Liver (tissue), 9 donors: ENCODE measurements around the gene DIO3. TPM values are rescaled to one million over a fixed set of nuclear protein-coding genes. Genes with fewer than 3 reads are reported as not detected.

Source experiments
- DNase-seq: peaks from one replicate; pipeline ENCODE4 v3.0.0-alpha.2; 2017; ENCODE audit warnings: low spot score
- H3K27ac ChIP-seq, 2 donors: one replicate each; pipeline ENCODE4 v1.7.0; 2013; ENCODE audit warnings: inconsistent platforms in 2 of 2, low read length in 2 of 2, control low read depth in 1 of 2, low read depth in 1 of 2, mild to moderate bottlenecking in 1 of 2
- H3K27me3 ChIP-seq, 4 donors: one replicate each; pipeline versions ENCODE4 v1.6.1 to v1.7.0; 2013; ENCODE audit warnings: low read length in 3 of 4, inconsistent platforms in 1 of 4, mild to moderate bottlenecking in 1 of 4, moderate library complexity in 1 of 4; ENCODE audit not compliant: control insufficient read depth in 4 of 4, insufficient read depth in 4 of 4
- H3K36me3 ChIP-seq, 4 donors: one replicate each; pipeline versions ENCODE4 v1.6.1 to v1.7.0; 2013; ENCODE audit warnings: low read length in 3 of 4, mild to moderate bottlenecking in 3 of 4, low read depth in 1 of 4, moderate library complexity in 1 of 4; ENCODE audit not compliant: control insufficient read depth in 4 of 4, insufficient read depth in 3 of 4
- H3K4me1 ChIP-seq, 4 donors: one replicate each; pipeline versions ENCODE4 v1.6.1 to v1.7.0; 2013; ENCODE audit warnings: low read length in 3 of 4, mild to moderate bottlenecking in 3 of 4, moderate library complexity in 1 of 4; ENCODE audit not compliant: control insufficient read depth in 4 of 4, insufficient read depth in 4 of 4
- H3K4me3 ChIP-seq, 3 donors: one replicate each; pipeline versions ENCODE4 v1.6.1 to v1.7.0; 2013; ENCODE audit warnings: low read length in 3 of 3, control low read depth in 1 of 3, low read depth in 1 of 3, mild to moderate bottlenecking in 1 of 3
- H3K9ac ChIP-seq, 2 donors: one replicate each; pipeline ENCODE4 v1.7.0; 2013; ENCODE audit warnings: low read length in 2 of 2, mild to moderate bottlenecking in 2 of 2, moderate library complexity in 2 of 2, control low read depth in 1 of 2, low read depth in 1 of 2
- H3K9me3 ChIP-seq, 4 donors: one replicate each; pipeline versions ENCODE4 v1.6.1 to v1.7.0; 2013; ENCODE audit warnings: low read length in 3 of 4; ENCODE audit not compliant: control insufficient read depth in 4 of 4
- EGR1 ChIP-seq, 2 donors: IDR thresholded peaks; 2 replicates each; pipeline ENCODE4 v1.6.1; 2016 to 2018; ENCODE audit warnings: antibody characterized with exemption in 2 of 2, low read depth in 2 of 2
- FOXA1 ChIP-seq: IDR thresholded peaks from 2 replicates; pipeline ENCODE4 v1.6.1; 2016; ENCODE audit warnings: antibody characterized with exemption
- FOXA2 ChIP-seq: IDR thresholded peaks from 2 replicates; pipeline ENCODE4 v1.6.1; 2016; ENCODE audit warnings: antibody characterized with exemption
- GABPA ChIP-seq, 2 donors: IDR thresholded peaks in 1 of 2; conservative IDR thresholded peaks in 1 of 2; 2 replicates each; pipeline ENCODE4 v1.6.1; 2016; ENCODE audit warnings: antibody characterized with exemption in 2 of 2, mild to moderate bottlenecking in 1 of 2, moderate library complexity in 1 of 2
- HNF4A ChIP-seq, 2 donors: conservative IDR thresholded peaks; 2 replicates each; pipeline ENCODE4 v1.6.1; 2016; ENCODE audit warnings: antibody characterized with exemption in 2 of 2, mild to moderate bottlenecking in 2 of 2
- HNF4G ChIP-seq: IDR thresholded peaks from 2 replicates; pipeline ENCODE4 v1.6.1; 2016; ENCODE audit warnings: antibody characterized with exemption
- JUND ChIP-seq, 2 donors: IDR thresholded peaks; 2 replicates each; pipeline ENCODE4 v1.6.1; 2016; ENCODE audit warnings: antibody characterized with exemption in 2 of 2
- NR2F2 ChIP-seq: IDR thresholded peaks from 2 replicates; pipeline ENCODE4 v1.6.1; 2016; ENCODE audit warnings: antibody characterized with exemption
- RAD21 ChIP-seq, 2 donors: IDR thresholded peaks; 2 replicates each; pipeline ENCODE4 v1.6.1; 2016; ENCODE audit warnings: antibody characterized with exemption in 2 of 2, mild to moderate bottlenecking in 2 of 2
- RXRA ChIP-seq, 2 donors: IDR thresholded peaks; 2 replicates each; pipeline ENCODE4 v1.6.1; 2017 to 2018; ENCODE audit warnings: antibody characterized with exemption in 2 of 2, mild to moderate bottlenecking in 1 of 2
- SP1 ChIP-seq: IDR thresholded peaks from 2 replicates; pipeline ENCODE4 v1.6.1; 2018; ENCODE audit warnings: antibody characterized with exemption, mild to moderate bottlenecking
- TAF1 ChIP-seq: conservative IDR thresholded peaks from 2 replicates; pipeline ENCODE4 v1.6.1; 2016; ENCODE audit warnings: antibody characterized with exemption, mild to moderate bottlenecking
- YY1 ChIP-seq: IDR thresholded peaks from 2 replicates; pipeline ENCODE4 v1.6.1; 2016; ENCODE audit warnings: antibody characterized with exemption, mild to moderate bottlenecking
- WGBS: extraction: QIAGEN DNeasy Blood & Tissue Kit; methylation state at CpG from one replicate; pipeline ENCODE4 v1.1.7; 2013; 5-methylcytosine and 5-hydroxymethylcytosine counted together
- polyA plus RNA-seq, 2 donors: library from polyadenylated mRNA; stranded (reverse) in 1 of 2; unstranded in 1 of 2; fragments of 200-250 nt in 1 of 2; fragments of >200 nt in 1 of 2; fragmentation: Nextera tagmentation in 1 of 2; extraction: Ambion mirVana in 1 of 2; gene quantifications; one replicate each; pipeline versions ENCODE4 v1.2.1 to v1.2.3, GENCODE V29; 2013 to 2015
- total RNA-seq, 2 donors: library from RNA; depleted of rRNA; stranded (reverse); fragments of >200 nt; gene quantifications; one replicate each; pipeline ENCODE4 v1.2.3, GENCODE V29; 2014
- TF ChIP-seq, protein P1 (sequence below): IDR thresholded peaks from 2 replicates; pipeline ENCODE4 v1.6.1; 2016; ENCODE audit warnings: antibody characterized with exemption
- TF ChIP-seq, protein P2 (sequence below): IDR thresholded peaks from 2 replicates; pipeline ENCODE4 v1.6.1; 2016; ENCODE audit warnings: antibody characterized with exemption
- TF ChIP-seq, protein P3 (sequence below): IDR thresholded peaks from 2 replicates; pipeline ENCODE4 v1.6.1; 2016; ENCODE audit warnings: antibody characterized with exemption, mild to moderate bottlenecking
- TF ChIP-seq, protein P4 (sequence below): IDR thresholded peaks from 2 replicates; pipeline ENCODE4 v1.6.1; 2016; ENCODE audit warnings: antibody characterized with exemption
- TF ChIP-seq, protein P5 (sequence below): fragments of 150-350 bp; IDR thresholded peaks from 2 replicates; pipeline ENCODE4 v1.5.1; 2017; ENCODE audit warnings: improper control_type of control experiment, low read depth, low read length; ENCODE audit not compliant: missing input control
- donor health status: healthy.
- donor health status: healthy.
- donor health status: healthy.
- donor health status: healthy.
- donor health status: healthy.

Gene DIO3
- total and polyA plus RNA-seq, 4 donors, result 0.17 to 9.3 (median 0.51) TPM; not detected in 1

DNA sequence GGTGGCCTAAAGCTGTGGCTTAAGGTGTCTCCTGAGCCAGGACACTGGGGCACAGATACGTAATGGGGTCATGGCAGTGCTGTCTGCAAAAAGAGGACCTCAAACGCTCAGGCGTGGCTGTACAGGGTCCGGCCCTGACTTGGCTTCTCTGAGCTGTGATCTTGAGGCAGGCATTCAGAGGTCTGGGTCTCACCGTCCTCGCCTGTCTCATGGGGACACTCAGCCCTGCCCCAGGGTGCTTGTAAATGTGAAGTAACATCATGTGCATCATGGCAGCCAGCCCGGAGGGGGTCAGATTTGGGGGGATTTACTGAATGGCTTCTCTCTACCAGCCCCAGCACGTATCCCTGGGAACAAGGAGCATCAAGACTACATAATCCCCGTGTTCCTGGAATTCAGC is 28.8 kb downstream of the DIO3 start (continued):
- no peak for TF ChIP-seq YY1

DNA sequence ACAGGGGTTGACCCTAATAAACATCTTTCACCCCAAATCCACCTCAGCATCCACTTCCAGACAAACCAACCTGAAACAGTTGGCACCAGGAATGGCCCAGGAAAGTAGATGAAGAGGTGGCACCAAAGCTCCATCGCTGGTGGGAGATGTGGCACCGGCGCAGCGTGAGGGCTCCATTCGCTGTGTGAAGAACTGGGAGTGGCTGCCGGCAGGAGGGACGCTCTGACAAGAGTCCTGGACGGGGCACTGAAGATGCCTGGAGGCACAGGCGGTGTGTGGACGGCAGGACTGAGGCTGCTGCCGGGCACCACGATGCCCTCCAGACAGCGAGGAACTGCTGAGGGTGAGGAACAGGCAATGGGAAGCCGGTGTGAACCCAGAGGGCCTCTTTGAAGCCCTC is 29.3 kb downstream of the DIO3 start:
- no peaks in the 10 kb centered on the region for H3K36me3 ChIP-seq
- no peaks in the 10 kb centered on the region for H3K9me3 ChIP-seq
- H3K27me3 ChIP-seq, result no peaks in the 10 kb centered on the region
- no peak for TF ChIP-seq RXRA (IDR thresholded peaks at IDR 0.05)
- H3K27ac ChIP-seq, result no peak overlapping the region
- no peak for DNase-seq
- no peaks in the 10 kb centered on the region for H3K4me1 ChIP-seq
- 96% methylated on average over 14 of the region's 14 CpGs for WGBS
- H3K9ac ChIP-seq, result no peak overlapping the region
- no peak overlapping the region for H3K4me3 ChIP-seq

DNA sequence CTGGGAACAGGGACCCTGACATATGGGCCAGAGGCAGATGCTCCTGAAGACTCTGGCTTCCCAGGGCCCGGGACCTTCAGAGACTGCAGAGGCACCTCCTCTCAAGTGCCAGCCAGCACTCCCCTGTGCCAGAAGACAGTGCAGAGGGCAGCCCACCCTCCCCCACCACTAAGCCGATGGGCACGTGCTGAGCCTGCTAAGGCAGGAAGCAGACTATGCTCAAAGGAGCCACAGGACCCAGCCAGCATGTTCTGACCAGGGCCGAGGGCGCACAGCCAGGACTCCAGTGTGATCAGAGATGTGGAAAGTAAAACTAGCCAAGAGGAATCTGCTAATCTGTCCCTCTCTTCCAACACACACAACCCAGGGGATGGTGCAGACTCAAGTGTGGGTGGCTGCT is 29.8 kb downstream of the DIO3 start:
- WGBS, result 72% methylated on average over 5 of the region's 5 CpGs
- Histone ChIP-seq H3K9ac (no peak overlapping the region), H3K27ac (no peak overlapping the region), H3K4me3 (no peak overlapping the region), H3K27me3 (no peaks in the 10 kb centered on the region), H3K4me1 (no peaks in the 10 kb centered on the region), H3K9me3 (no peaks in the 10 kb centered on the region), H3K36me3 (no peaks in the 10 kb centered on the region)
- peak; percentile 27 for DNase-seq
- TF ChIP-seq RXRA (IDR thresholded peaks at IDR 0.05) (no peak), YY1 (no peak), JUND (IDR thresholded peaks at IDR 0.05) (no peak), SP1 (no peak), FOXA2 (no peak), EGR1 (IDR thresholded peaks at IDR 0.05; ENCODE audit: low read depth in 2 of 2) (no peak), TAF1 (no peak), HNF4G (no peak), FOXA1 (no peak), NR2F2 (no peak), GABPA (IDR thresholded peaks at IDR 0.05 in 1 of 2, conservative IDR thresholded peaks at IDR 0.05 in 1 of 2) (no peak), HNF4A (conservative IDR thresholded peaks at IDR 0.05) (no peak), RAD21 (IDR thresholded peaks at IDR 0.05) (no peak)
- TF ChIP-seq, protein P1, sequence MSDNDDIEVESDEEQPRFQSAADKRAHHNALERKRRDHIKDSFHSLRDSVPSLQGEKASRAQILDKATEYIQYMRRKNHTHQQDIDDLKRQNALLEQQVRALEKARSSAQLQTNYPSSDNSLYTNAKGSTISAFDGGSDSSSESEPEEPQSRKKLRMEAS, result no peak
- TF ChIP-seq, protein P2, sequence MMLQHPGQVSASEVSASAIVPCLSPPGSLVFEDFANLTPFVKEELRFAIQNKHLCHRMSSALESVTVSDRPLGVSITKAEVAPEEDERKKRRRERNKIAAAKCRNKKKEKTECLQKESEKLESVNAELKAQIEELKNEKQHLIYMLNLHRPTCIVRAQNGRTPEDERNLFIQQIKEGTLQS, result no peak
- TF ChIP-seq, protein P3, sequence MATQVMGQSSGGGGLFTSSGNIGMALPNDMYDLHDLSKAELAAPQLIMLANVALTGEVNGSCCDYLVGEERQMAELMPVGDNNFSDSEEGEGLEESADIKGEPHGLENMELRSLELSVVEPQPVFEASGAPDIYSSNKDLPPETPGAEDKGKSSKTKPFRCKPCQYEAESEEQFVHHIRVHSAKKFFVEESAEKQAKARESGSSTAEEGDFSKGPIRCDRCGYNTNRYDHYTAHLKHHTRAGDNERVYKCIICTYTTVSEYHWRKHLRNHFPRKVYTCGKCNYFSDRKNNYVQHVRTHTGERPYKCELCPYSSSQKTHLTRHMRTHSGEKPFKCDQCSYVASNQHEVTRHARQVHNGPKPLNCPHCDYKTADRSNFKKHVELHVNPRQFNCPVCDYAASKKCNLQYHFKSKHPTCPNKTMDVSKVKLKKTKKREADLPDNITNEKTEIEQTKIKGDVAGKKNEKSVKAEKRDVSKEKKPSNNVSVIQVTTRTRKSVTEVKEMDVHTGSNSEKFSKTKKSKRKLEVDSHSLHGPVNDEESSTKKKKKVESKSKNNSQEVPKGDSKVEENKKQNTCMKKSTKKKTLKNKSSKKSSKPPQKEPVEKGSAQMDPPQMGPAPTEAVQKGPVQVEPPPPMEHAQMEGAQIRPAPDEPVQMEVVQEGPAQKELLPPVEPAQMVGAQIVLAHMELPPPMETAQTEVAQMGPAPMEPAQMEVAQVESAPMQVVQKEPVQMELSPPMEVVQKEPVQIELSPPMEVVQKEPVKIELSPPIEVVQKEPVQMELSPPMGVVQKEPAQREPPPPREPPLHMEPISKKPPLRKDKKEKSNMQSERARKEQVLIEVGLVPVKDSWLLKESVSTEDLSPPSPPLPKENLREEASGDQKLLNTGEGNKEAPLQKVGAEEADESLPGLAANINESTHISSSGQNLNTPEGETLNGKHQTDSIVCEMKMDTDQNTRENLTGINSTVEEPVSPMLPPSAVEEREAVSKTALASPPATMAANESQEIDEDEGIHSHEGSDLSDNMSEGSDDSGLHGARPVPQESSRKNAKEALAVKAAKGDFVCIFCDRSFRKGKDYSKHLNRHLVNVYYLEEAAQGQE, result no peak
- TF ChIP-seq, protein P4, sequence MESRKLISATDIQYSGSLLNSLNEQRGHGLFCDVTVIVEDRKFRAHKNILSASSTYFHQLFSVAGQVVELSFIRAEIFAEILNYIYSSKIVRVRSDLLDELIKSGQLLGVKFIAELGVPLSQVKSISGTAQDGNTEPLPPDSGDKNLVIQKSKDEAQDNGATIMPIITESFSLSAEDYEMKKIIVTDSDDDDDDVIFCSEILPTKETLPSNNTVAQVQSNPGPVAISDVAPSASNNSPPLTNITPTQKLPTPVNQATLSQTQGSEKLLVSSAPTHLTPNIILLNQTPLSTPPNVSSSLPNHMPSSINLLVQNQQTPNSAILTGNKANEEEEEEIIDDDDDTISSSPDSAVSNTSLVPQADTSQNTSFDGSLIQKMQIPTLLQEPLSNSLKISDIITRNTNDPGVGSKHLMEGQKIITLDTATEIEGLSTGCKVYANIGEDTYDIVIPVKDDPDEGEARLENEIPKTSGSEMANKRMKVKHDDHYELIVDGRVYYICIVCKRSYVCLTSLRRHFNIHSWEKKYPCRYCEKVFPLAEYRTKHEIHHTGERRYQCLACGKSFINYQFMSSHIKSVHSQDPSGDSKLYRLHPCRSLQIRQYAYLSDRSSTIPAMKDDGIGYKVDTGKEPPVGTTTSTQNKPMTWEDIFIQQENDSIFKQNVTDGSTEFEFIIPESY, result no peak
- TF ChIP-seq, protein P5, sequence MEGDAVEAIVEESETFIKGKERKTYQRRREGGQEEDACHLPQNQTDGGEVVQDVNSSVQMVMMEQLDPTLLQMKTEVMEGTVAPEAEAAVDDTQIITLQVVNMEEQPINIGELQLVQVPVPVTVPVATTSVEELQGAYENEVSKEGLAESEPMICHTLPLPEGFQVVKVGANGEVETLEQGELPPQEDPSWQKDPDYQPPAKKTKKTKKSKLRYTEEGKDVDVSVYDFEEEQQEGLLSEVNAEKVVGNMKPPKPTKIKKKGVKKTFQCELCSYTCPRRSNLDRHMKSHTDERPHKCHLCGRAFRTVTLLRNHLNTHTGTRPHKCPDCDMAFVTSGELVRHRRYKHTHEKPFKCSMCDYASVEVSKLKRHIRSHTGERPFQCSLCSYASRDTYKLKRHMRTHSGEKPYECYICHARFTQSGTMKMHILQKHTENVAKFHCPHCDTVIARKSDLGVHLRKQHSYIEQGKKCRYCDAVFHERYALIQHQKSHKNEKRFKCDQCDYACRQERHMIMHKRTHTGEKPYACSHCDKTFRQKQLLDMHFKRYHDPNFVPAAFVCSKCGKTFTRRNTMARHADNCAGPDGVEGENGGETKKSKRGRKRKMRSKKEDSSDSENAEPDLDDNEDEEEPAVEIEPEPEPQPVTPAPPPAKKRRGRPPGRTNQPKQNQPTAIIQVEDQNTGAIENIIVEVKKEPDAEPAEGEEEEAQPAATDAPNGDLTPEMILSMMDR, result no peak
